GM18517 (cell line): ENCODE results near the gene EFCAB7.

Source experiments
- ATAC-seq: cut with Tn5 transposase; IDR thresholded peaks from one replicate; pipeline ENCODE4 v1.9.1; 2021; ENCODE audit warnings: mild to moderate bottlenecking, moderate library complexity; ENCODE audit not compliant: unreplicated experiment

Gene EFCAB7

DNA sequence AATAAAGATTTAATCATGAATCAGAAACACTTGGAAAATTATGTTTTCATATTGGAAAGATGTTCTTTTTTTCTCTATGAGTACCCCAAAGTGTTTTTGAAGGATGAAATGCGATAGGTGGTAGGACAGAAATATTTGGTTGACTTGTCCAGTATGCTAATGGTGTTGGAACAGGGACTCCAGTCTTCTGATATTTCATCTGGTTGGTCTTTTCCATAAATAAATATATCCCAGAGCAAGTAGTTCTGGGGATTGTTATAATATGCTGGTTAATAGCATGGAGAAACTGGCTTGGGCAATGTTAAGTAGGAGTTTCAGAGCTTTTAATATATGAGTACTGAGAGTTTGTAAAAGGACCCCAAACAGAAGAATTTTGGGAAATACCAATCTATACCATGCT, 78.6 kb downstream of the EFCAB7 start:
- no peak for ATAC-seq

DNA sequence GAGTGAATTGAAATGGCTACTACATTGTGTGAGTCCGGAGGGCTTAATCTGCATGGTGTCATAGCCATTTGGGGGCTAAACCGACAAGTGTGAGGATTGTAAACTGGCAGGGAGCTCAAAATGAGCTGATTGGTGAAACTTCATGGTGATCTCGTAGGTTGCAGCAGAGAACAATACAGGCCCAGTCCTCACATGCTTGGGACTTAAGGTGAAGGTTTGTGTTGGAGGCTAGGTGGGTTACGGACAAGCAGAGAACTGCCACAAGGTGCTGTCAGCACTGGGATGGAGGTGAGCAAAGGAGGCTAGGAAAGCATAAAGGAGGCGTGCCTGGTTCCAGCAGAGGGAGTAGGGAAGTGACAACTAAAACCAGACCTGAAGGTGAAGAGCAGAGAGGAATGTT, 79.3 kb downstream of the EFCAB7 start:
- ATAC-seq, result no peak

DNA sequence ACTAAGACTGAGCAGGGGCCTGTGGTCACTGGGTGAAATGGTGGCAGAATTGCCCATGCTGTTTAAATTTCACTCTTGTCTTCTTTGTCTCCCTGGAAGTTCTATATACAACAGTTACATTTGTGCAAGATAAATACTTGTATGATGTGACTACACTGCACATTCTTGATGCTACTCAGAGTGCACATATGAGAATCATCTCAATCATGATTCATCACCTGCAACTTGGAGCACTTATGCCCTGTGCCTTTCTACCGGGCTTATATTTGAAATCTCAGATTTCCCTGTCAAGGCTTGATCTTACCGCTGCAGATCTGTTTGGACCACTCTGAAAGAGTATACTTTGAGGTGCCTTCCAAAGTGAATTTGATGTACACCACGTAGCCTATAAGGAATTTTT, 80.5 kb downstream of the EFCAB7 start:
- no peak for ATAC-seq

DNA sequence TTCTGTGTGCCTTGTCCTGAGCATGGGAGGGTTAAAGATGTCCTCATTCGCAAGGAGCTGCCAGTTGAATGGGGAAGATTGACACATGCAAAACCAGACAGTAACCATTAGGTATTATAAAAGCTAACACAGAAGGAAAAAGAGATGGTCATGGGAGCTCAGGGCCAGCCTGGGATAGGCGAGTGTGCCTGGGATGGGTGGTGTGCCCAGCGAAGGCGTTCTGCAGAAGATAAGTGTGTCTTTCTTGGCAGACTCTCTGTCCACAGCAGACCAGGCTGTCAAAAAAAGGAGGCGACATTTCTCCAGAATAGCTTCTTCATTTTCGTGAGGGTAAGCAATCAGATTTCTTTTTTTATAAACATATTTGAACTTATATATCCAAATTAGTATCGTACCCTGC, 84.0 kb downstream of the EFCAB7 start:
- ATAC-seq, result no peak

DNA sequence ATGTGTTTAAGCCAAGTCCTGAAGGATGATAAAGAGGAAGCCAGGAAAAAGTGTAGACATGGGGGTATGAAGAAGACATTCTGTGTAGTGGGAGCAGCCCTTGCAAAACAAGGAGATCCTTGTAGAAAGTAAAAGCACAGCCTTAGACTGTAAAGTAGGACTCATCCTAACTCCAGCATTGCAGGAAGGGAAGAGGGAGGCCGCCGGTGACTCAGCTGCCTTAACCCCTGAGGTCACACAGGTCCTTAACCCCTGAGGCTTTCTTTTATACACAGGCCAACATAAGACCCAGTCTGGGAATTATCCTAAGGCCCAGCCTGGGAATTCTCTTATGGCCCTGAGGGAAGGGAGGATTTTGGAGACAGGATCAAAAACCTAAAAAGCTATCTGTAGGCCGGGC, 87.9 kb downstream of the EFCAB7 start:
- no peak for ATAC-seq

GRCh38 chr1:63612564-63612963, 89.2 kb downstream of the EFCAB7 start:
- no peak for ATAC-seq

DNA sequence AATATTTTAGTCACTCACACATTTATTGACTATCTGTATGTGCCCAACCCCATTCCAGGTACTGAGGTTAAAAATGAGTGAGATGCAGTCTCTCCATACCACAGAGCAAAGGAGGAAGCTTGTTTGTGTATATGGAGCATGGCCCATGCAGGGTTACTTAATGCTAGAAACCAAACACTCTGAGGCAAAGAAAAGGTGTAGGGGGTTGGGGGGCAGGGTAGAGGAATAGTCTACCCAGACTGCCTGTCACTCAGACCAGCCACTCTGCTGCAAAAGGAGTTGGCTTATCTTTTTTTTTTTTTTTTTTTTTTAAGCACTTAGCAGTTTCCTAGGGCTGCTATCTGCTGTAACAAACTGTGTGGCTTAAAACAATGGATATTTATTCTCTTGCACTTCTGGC, 89.6 kb downstream of the EFCAB7 start:
- no peak for ATAC-seq

- peak; percentile 70 for ATAC-seq
Observed at GRCh38 chr1:63615768-63616420, 92.6 kb downstream of the EFCAB7 start.

DNA sequence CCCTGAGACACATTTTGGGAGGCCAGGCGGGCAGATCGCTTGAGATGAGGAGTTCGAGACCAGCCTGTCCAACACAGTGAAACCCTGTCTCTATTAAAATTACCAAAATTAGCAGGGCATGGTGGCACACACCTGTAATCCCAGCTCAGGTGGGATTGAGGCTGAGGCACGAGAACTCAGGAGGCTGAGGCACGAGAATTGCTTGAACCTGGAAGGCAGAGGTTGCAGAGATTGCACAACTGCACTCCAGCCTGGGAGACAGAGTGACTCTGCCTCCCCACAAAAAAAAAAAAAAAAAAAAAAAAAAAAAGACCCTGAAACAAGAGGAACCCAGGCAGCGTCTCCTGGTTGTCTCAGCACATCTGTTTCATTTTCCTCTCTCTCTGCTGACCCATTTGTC, 94.1 kb downstream of the EFCAB7 start:
- no peak for ATAC-seq

GRCh38 chr1:63618011-63618410, 94.7 kb downstream of the EFCAB7 start:
- no peak for ATAC-seq

- ATAC-seq, result no peak
Observed at GRCh38 chr1:63619558-63619957, 96.2 kb downstream of the EFCAB7 start.

DNA sequence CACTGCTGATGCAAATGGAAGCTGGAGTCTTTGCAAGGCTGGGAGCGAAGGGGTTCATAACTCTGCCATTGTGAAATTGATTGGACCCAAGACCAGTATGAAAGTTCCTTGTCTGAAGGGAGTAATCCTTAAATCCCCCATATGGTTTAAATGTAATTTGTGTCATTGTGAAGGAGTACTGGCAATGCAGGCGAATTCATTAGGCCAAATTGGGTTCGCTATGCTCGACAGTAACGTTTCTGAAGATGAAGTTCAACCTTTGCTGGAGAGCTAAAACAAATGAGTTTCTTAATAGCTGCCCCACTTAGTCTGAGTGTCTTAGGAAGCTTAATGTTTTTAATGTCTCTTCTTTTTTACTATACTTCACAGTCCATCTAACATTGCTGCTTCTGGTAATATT, 97.3 kb downstream of the EFCAB7 start:
- no peak for ATAC-seq

DNA sequence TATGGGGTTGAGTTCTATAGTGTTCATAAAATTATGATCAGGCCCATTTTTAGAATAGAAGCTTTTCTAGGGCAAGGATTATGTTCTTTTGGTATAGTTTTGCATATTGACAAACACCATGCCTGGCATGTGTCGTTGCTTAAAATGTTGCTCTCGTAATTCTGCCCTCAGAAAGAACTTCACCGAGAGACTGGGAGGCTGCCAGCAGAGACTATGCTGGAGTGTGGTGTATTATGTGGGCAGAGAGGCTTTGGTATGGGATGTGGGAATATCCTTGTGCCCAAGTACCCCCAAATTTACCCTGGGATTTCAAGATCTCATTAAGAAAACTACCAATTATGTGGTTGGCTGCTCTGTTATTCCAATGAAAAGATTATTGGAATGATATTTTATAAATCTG, 97.8 kb downstream of the EFCAB7 start:
- ATAC-seq, result no peak

DNA sequence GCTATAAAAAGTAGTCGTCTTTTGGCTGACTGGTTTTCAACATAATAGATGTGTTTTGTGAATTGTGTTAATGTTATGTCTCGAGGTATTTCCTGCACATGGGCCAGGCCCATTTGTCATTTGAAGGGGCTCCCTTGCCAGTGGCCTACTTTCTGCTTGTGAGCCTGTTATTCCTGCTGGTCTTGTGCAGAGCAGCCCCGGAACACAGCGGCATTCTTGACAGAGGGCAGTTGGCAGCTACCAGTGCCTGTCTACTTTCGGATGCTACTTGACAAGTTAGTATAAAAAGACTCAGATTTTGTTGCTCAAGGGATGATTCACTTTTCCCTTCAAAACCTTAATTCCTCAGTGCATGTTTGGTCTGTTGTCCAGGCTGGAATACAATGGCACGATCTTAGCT, 98.4 kb downstream of the EFCAB7 start:
- ATAC-seq, result no peak
